HCEC 1CT (cell line): ENCODE data around the gene NMRAL1.

Experiments
- DNase-seq: peaks from one replicate; pipeline ENCODE4 v3.0.0-alpha.2; 2017

Gene NMRAL1

DNA sequence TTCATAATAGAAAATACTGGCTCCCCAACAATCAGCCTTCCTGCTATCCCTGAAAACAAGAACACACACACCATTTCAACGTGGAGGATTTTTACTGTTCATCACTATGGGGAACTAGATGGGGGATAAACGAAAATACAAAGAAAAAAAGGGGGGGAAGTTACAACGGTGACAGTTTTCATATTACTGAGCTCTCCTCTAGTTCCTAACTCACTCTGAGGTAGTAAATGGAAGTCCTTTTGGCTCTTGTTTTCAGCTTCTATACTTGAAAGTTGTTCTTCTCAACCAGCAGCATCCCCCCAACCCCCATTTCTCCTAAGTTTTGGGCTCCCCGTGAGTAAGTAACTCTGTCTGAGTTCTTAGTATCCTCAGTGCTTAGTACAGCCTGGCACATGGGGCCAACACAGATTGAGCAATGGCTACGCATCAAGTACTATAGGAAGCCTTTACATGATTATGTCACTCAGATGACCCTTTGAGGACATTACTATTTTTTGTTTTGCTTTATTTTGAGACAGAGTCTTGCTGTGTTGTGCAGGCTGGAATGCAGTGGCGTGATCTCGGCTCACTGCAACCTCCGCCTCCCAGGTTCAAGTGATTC, 53.8 kb downstream of the NMRAL1 start:
- no peak for DNase-seq

DNA sequence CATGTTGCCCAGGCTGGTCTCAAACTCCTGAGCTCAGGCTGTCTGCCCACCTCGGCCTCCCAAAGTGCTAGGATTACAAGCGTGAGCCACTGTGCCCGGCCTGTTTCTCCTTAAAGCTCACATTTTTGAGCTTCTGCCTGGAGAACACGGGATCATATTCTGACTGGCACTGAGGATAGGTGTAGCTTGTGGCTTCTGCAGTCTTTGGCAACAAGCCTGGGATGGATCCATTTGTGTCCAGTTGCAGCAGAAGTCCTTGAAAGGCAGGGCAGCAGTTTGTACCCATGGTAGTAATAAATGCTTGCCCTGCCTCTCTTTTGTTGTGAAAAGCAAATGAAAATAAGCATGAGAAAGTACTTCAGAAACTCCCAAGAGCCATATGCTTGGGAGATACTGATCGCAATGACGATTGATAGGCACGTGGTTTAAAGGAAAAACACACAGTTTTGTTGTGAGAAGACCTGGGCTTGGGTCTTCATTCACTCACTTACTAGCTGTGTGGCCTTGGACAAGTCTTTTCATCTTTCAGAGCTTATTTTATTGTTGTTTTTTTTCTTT, 54.9 kb downstream of the NMRAL1 start:
- no peak for DNase-seq

DNA sequence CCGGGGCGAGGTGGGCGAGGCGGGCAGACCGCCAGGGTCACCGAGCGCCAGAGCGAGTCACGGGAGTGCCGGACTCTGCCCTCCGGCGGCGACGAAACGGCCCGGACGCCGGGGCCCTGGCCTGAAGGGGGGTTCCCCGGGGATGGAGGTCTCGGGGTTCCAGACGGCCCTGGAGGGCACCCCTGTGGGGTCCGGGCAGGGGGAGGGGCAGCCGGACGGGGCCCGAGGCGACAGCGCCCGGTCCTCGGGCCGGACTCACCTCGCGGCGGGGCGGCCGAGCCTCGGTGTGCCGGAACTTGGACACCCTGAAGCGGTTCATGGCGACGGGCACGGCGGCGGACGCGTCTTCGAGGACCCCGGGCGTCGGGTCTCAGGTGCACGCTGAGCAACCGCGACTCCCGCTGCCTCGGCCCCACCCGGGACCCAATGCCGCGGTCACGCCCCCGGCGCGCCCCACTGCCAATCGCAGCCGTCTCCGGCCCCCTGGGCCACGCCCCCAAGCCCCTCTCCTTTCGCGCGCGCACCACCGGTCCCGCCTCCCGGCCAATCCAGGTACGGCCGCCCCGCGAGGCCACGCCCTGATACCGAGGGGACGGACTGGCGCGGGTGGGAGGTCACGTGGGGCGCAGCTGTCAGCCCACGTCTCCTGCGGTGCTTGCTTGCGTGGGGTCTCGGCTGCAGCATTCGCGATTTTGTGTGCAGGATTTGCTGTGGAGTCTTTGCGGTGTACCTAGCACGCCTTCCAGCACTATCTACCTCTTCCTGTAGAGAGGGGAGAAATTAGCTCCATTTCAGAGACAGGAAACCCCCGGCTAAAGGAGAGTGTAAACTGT, 58.0 kb downstream of the NMRAL1 start, which contains the start of gene CORO7:
Gene CORO7, minus strand, starts transcription at position 397 of the 833 bp plus-strand sequence. Its CDS starts 78 bp downstream, at position 319.
- DNase-seq, result peak; percentile 73

- peak; percentile 13 for DNase-seq
Observed at GRCh38 chr16:4415538-4416199, 58.8 kb downstream of the NMRAL1 start.

DNA sequence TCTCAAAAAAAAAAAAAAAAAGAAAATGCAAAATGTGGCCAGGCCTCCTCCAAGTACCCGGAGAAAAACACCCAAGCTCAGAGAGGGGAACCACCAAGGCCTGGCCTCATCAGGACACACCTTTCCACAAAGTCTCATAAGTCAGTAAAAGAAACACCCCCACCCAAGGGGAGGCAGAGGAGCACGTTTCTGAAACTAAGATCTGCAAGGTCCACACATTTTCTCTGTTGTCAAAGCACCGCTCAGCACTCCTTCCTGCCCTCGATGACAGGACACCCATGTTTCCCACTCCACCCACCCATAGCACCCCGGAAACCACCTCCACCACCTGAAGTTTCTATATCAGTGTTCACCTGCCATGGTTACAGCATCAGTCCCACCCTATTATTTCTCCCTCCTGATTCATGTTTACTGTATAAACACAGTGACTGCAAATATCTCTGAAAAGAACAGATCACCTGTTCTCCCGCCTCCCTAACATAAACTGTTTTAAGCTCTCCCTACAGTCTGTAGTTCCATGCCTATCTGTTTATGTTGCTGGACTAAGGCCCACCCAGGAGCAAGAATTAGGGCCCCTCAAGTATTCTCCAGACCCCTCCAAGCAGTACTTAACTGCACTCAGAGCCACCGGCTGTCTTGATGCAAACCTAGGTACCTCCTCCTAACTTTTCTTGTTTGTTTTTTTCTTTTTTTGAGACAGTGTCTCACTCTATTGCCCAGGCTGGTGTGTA, 60.1 kb downstream of the NMRAL1 start:
- no peak for DNase-seq

GRCh38 chr16:4412854-4413253, 61.6 kb downstream of the NMRAL1 start:
- DNase-seq, result no peak

DNA sequence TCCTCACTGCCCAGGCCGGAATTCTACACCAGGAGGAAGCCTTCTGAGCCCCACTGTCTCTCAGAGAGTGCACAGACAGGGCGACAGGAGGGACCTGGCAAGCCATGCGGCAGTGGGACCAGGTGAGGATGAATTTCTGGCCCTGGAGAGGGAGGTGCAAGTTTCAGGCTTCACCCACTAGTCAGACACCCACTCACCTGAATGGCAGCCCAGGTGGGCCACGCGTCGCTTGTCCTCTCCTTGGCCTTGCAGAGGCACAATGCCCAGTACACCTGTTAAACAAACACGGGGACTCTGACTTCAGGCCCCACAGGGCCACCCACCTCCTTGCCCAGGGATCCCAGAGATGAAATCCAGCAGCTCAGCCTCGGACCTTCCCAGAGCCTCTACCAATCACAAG, 62.3 kb downstream of the NMRAL1 start:
- DNase-seq, result no peak
